MCF 10A (cell line): ENCODE results near the gene VAC14. TPM values are rescaled to one million over a fixed set of nuclear protein-coding genes. Genes with fewer than 3 reads are reported as not detected.
"Not testable (repeated sequence)": the region's sequence is repeated elsewhere in the genome, so short reads cannot be mapped to it uniquely, and the experiment has no call there.

Experiments
- BruUV-seq: library from RNA; stranded (reverse); fragments of 400-500 nt; replicated peaks from 2 replicates; lab custom pipeline; 2021; lab: Mats Ljungman, UMichigan
- CTCF ChIA-PET: fragments of 300-600 bp; sonication (Branson Sonifier 250); formaldehyde crosslinking; extraction: SDS; loops from one replicate; lab custom pipeline; 2021; ENCODE audit warnings: antibody characterized with exemption, inconsistent platforms; lab: Yijun Ruan, JAX
- POLR2A ChIA-PET: fragments of 300-600, 350-650 bp; sonication (Branson Sonifier 250); formaldehyde crosslinking; extraction: SDS; loops from one replicate; lab custom pipeline; 2020; ENCODE audit warnings: antibody characterized with exemption, inconsistent platforms; lab: Yijun Ruan, JAX
- DNase-seq: peaks from one replicate; pipeline ENCODE4 v3.0.0-alpha.2; 2018; ENCODE audit not compliant: unreplicated experiment
- H3K27ac Mint-ChIP-seq: one replicate; pipeline ENCODE4 v1.8.0; 2022; ENCODE audit warnings: mild to moderate bottlenecking, low read depth, mixed read lengths; ENCODE audit not compliant: unreplicated experiment
- H3K27me3 Mint-ChIP-seq: one replicate; pipeline ENCODE4 v1.8.0; 2022; ENCODE audit warnings: mixed read lengths; ENCODE audit not compliant: insufficient read depth, unreplicated experiment
- H3K36me3 Mint-ChIP-seq: one replicate; pipeline ENCODE4 v1.8.0; 2022; ENCODE audit warnings: mild to moderate bottlenecking, moderate library complexity, mixed read lengths; ENCODE audit not compliant: insufficient read depth, unreplicated experiment
- H3K4me1 Mint-ChIP-seq: one replicate; pipeline ENCODE4 v1.8.0; 2022; ENCODE audit warnings: mixed read lengths; ENCODE audit not compliant: insufficient read depth, unreplicated experiment
- H3K4me3 Mint-ChIP-seq: one replicate; pipeline ENCODE4 v1.8.0; 2022; ENCODE audit warnings: mild to moderate bottlenecking, moderate library complexity, mixed read lengths; ENCODE audit not compliant: unreplicated experiment
- H3K9me3 Mint-ChIP-seq: one replicate; pipeline ENCODE4 v1.8.0; 2022; ENCODE audit warnings: mixed read lengths; ENCODE audit not compliant: unreplicated experiment
- intact Hi-C: fragments of 100-400 bp; cut with micrococcal nuclease; formaldehyde crosslinking; loops from 2 replicates; pipeline ENCODE4 v1.14.1; 2022
- total RNA-seq: library from RNA; stranded (reverse); gene quantifications from 2 replicates; pipeline ENCODE4 v1.2.3, GENCODE V29; 2022
- TF ChIP-seq, protein P1 (sequence below): fragments of 200-600 bp; IDR thresholded peaks from one replicate; pipeline ENCODE4 v1.8.0; 2022; ENCODE audit warnings: antibody characterized with exemption, mild to moderate bottlenecking; ENCODE audit not compliant: unreplicated experiment

The VAC14 gene
- total RNA-seq, 1 experiment from 2014 or later: 25.5 TPM

DNA sequence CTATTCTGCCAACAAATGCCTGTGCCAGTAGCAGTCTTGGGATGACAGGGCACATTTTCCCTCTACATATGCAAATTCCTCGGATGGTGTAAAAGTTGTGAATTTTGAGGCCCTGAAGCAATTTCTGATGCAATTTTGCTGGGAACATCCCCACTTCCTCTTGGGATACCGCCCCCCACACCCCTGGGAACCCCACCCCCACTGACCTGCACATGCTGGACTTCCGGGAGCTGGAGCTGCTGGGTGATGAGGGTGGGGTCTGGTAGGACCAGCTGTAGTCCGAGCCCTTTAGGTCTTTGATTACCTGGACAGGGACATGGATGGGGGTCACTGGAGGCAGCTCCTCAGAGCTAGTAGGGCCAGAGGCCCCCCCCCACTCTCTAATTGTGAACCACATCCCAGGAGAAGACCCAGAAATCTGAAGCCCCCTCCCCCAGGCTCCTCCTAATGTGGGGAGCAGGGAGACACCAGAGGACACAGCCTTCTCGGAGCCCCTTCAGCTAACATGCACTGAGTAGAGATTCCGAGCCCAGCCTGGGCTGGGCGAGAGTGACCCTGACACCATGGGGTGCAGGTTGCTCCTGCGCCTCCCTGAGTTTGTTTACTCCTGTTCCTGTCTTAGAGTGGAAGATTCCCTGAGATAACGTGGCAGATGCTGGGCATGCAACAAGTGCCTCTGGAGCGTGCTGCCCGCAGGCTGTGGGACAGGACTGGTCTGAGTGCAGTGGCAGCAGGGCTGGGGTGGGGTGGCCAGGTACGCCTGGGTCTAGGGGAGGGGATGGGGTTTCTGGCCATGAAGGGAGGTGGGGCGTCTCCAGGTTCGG lies 124.1 kb downstream of the VAC14 start:
- BruUV-seq: no TSS peak
- Mint-ChIP-seq H3K27me3 (no peaks in the 10 kb centered on the region), H3K27ac (peak overlapping the region; percentile 64), H3K4me1 (no peaks in the 10 kb centered on the region), H3K4me3 (no peak overlapping the region), H3K36me3 (peaks cover 66% of the 10 kb centered on the region), H3K9me3 (no peaks in the 10 kb centered on the region)
- TF ChIP-seq, protein P1, sequence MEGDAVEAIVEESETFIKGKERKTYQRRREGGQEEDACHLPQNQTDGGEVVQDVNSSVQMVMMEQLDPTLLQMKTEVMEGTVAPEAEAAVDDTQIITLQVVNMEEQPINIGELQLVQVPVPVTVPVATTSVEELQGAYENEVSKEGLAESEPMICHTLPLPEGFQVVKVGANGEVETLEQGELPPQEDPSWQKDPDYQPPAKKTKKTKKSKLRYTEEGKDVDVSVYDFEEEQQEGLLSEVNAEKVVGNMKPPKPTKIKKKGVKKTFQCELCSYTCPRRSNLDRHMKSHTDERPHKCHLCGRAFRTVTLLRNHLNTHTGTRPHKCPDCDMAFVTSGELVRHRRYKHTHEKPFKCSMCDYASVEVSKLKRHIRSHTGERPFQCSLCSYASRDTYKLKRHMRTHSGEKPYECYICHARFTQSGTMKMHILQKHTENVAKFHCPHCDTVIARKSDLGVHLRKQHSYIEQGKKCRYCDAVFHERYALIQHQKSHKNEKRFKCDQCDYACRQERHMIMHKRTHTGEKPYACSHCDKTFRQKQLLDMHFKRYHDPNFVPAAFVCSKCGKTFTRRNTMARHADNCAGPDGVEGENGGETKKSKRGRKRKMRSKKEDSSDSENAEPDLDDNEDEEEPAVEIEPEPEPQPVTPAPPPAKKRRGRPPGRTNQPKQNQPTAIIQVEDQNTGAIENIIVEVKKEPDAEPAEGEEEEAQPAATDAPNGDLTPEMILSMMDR: no peak
- ChIA-PET CTCF (interaction anchor here (0.6 to 10.5 kb wide), 2 partner anchors 93 to 143 kb away, joined by 3 to 121 read pairs; no protein-coding TSS in a partner anchor), POLR2A (no interaction called here)
- DNase-seq: no peak
- intact Hi-C loops: no loop called here

DNA sequence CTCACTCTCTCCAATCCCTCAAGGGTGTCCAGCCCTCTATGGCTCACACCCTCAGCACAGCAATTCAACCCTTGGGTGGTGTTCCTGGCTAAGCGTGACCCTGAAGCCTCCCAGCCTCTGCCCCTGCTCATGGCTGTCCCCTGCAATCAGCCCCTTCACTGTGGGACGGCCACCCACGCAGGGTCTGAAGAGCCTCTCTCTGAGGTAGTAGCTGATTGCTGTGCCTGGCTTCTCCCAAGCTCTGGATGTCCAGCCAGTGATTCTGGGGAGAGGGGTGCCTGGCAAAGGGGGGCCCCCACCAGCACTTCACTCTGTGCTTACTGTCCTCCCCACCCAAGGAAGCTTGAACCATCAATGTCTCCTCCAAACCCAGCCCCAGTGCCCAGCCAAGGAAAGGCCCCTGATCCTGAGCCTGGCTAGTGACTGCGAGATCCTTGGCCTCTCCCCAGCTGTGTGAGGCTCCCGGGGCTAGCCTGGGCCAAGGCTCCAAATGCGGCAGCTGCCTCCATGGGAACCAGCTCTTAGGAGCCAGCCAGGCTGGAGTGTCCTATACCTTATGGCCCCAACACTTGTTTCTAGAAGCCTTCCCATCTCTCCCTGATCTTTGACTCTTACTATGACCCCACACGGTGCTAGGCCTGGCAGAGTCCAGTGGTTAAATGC lies 125.0 kb downstream of the VAC14 start:
- Mint-ChIP-seq H3K27me3 (no peaks in the 10 kb centered on the region), H3K4me3 (no peak overlapping the region), H3K27ac (peak overlapping the region; percentile 64), H3K36me3 (peaks cover 73% of the 10 kb centered on the region), H3K9me3 (no peaks in the 10 kb centered on the region), H3K4me1 (no peaks in the 10 kb centered on the region)
- BruUV-seq: no TSS peak
- TF ChIP-seq, protein P1: no peak
- intact Hi-C loops: no loop called here
- CTCF ChIA-PET: interaction anchor here (0.6 to 10.5 kb wide), 2 partner anchors 93 to 142 kb away, joined by 3 to 121 read pairs; no protein-coding TSS in a partner anchor
- DNase-seq: no peak
- POLR2A ChIA-PET: no interaction called here

DNA sequence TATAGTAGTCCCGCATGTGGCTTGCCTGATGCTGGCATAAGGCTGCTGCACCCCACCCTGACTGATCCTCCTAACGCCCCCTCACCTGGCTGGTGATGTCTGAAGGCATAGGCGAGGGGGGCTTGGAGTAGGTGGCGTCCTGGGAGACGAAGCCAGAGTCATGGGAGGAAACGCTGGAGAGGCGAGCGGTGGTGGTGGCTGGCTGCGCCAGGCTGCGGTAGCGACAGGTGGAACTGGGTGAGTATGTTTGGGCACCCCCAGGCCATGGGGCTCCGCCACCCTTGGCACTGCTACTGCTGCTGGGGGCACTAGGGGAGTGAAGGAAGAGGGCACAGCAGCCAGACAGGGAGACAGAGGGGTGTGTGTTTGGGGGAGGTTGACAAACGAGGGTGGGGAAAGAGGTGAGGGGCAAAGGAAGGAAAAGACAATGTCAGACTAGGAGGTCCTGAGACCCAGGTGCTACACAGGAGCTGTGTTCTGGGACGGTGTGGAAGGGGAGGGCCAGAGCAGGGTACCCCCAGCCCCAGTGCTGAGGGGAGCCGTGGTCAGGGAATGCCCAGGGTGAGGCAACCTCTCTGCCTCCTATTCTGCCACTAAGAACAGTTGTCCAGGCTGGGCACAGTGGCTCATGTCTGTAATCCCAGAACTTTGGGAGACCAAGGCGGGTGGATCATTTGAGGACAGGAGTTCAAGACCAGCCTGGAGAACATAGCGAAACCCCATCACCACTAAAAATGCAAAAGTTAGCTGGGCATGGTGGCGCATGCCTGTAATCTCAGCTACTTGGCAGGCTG lies 126.5 kb downstream of the VAC14 start:
- Mint-ChIP-seq H3K27ac (peak overlapping the region; percentile 90), H3K36me3 (peaks cover 81% of the 10 kb centered on the region), H3K4me3 (no peak overlapping the region), H3K4me1 (no peaks in the 10 kb centered on the region), H3K9me3 (no peaks in the 10 kb centered on the region), H3K27me3 (no peaks in the 10 kb centered on the region)
- DNase-seq: no peak
- ChIA-PET CTCF (interaction anchor here (2.2 kb wide), 1 partner anchor 96 kb away, joined by 27 read pairs; no protein-coding TSS in a partner anchor), POLR2A (no interaction called here)
- TF ChIP-seq, protein P1: no peak
- no TSS peak for BruUV-seq
- intact Hi-C loops: no loop called here

- POLR2A ChIA-PET: interaction anchor here (0.7 kb wide), 1 partner anchor 260 kb away, joined by 3 read pairs; no protein-coding TSS in a partner anchor
- H3K36me3 Mint-ChIP-seq: peaks cover 96% of the 10 kb centered on the region
- H3K4me1 Mint-ChIP-seq, DNase-seq, BruUV-seq, H3K27ac Mint-ChIP-seq, H3K9me3 Mint-ChIP-seq, H3K27me3 Mint-ChIP-seq, intact Hi-C loops, H3K4me3 Mint-ChIP-seq: not testable (repeated sequence)
- CTCF ChIA-PET: interaction anchor here (1.7 kb wide), 1 partner anchor 98 kb away, joined by 7 read pairs; no protein-coding TSS in a partner anchor
Observed at GRCh38 chr16:70670938-70671337, 130.0 kb downstream of the VAC14 start.
